ENCODE results near the gene DYNC1LI1. TPM values are rescaled to one million over a fixed set of nuclear protein-coding genes. Genes with fewer than 3 reads are reported as not detected.

DYNC1LI1 gene
- total and polyA plus RNA-seq, 2 experiments from 2014 or later, result 43.2 to 47.3 TPM

- Histone ChIP-seq H3K4me1 (ENCODE audit: low read depth) (peaks cover 18% of the 10 kb centered on the region), H3K9me3 (ENCODE audit: low read depth) (no peaks in the 10 kb centered on the region)
Observed at GRCh38 chr3:32498992-32499391, 71.7 kb downstream of the DYNC1LI1 start.

GRCh38 chr3:32498252-32498651, 72.4 kb downstream of the DYNC1LI1 start:
- Histone ChIP-seq H3K9me3 (ENCODE audit: low read depth) (no peaks in the 10 kb centered on the region), H3K27me3 (no peaks in the 10 kb centered on the region), H3K4me3 (no peak overlapping the region), H3K4me1 (ENCODE audit: low read depth) (peaks cover 25% of the 10 kb centered on the region), H3K27ac (no peak overlapping the region), H3K36me3 (no peaks in the 10 kb centered on the region)
- no peak for TF ChIP-seq CTCF (IDR thresholded peaks at IDR 0.05; ENCODE audit: low read depth, low read length)
- no peak for DNase-seq (ENCODE audit: low read depth in 1 of 2, low spot score in 1 of 2)

More at GRCh38 chr3:32498992-32499391, 71.7 kb downstream of the DYNC1LI1 start:
- no peak overlapping the region for H3K4me3 ChIP-seq
- no peak for TF ChIP-seq CTCF (IDR thresholded peaks at IDR 0.05; ENCODE audit: low read depth, low read length)
- H3K27me3 ChIP-seq, result no peaks in the 10 kb centered on the region
- no peak overlapping the region for H3K27ac ChIP-seq
- no peaks in the 10 kb centered on the region for H3K36me3 ChIP-seq
- no peak for DNase-seq (ENCODE audit: low read depth in 1 of 2, low spot score in 1 of 2)

GRCh38 chr3:32495609-32496008, 75.0 kb downstream of the DYNC1LI1 start:
- Histone ChIP-seq H3K4me3 (no peak overlapping the region), H3K27me3 (no peaks in the 10 kb centered on the region), H3K4me1 (ENCODE audit: low read depth) (peaks cover 22% of the 10 kb centered on the region), H3K9me3 (ENCODE audit: low read depth) (no peaks in the 10 kb centered on the region), H3K36me3 (no peaks in the 10 kb centered on the region), H3K27ac (no peak overlapping the region)
- DNase-seq (ENCODE audit: low read depth in 1 of 2, low spot score in 1 of 2), result no peak
- no peak for TF ChIP-seq CTCF (IDR thresholded peaks at IDR 0.05; ENCODE audit: low read depth, low read length)

- Histone ChIP-seq H3K27ac (no peak overlapping the region), H3K27me3 (no peaks in the 10 kb centered on the region), H3K36me3 (no peaks in the 10 kb centered on the region), H3K4me3 (no peak overlapping the region), H3K9me3 (ENCODE audit: low read depth) (no peaks in the 10 kb centered on the region), H3K4me1 (ENCODE audit: low read depth) (peaks cover 22% of the 10 kb centered on the region)
- DNase-seq (ENCODE audit: low read depth in 1 of 2, low spot score in 1 of 2), result no peak
- TF ChIP-seq CTCF (IDR thresholded peaks at IDR 0.05; ENCODE audit: low read depth, low read length), result no peak
Observed at GRCh38 chr3:32495085-32495484, 75.6 kb downstream of the DYNC1LI1 start.

GRCh38 chr3:32493437-32494414, 76.9 kb downstream of the DYNC1LI1 start:
- H3K4me3 ChIP-seq, result no peak overlapping the region
- no peak for TF ChIP-seq CTCF (IDR thresholded peaks at IDR 0.05; ENCODE audit: low read depth, low read length)
- peak in 1 of 2 donors; percentile 47 for DNase-seq (ENCODE audit: low read depth in 1 of 2, low spot score in 1 of 2)
- peaks cover 13% of the 10 kb centered on the region for H3K4me1 ChIP-seq (ENCODE audit: low read depth)
- no peak overlapping the region for H3K27ac ChIP-seq
- no peaks in the 10 kb centered on the region for H3K27me3 ChIP-seq
- H3K36me3 ChIP-seq, result no peaks in the 10 kb centered on the region
- H3K9me3 ChIP-seq (ENCODE audit: low read depth), result no peaks in the 10 kb centered on the region

Data from cardiac muscle cell (in vitro differentiated cells and primary cell).